LNCaP clone FGC (cell line): Measurements from ENCODE around the gene GCK.

ENCODE experiments used
- DNase-seq: peaks from one replicate; pipeline ENCODE4 v3.0.0-alpha.2; 2011; ENCODE audit warnings: low read depth
- H3K4me3 ChIP-seq: 2 replicates; pipeline ENCODE4 v1.5.1; 2011; ENCODE audit warnings: mild to moderate bottlenecking, low read depth, low read length, control low read depth
- TF ChIP-seq, protein P1 (sequence below): IDR thresholded peaks from 2 replicates; pipeline ENCODE4 v1.5.1; 2012; ENCODE audit warnings: mild to moderate bottlenecking; ENCODE audit not compliant: control insufficient read depth, insufficient read depth; ENCODE audit errors: extremely low read depth

GCK gene

DNA sequence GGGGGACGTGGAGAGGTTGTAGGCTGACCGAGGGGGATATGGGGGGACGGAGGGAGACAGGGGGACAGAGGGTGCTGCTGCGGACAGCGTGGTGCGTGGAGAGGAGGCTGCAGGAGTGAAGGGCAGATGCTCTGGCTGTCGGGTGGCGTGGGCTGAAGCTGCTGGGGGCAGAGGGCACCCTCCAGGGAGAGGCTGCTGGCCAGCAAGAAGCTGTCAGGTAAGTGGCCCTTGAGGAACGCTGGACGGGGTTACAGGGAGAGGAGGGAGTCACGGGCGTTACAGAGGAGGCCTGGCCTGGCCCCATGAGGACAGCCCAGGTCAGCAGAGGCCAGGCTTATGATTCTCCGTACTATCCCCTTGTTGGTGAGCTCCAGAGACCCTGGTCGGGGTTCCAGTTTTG, 38.7 kb upstream of the GCK start:
- TF ChIP-seq, protein P1, sequence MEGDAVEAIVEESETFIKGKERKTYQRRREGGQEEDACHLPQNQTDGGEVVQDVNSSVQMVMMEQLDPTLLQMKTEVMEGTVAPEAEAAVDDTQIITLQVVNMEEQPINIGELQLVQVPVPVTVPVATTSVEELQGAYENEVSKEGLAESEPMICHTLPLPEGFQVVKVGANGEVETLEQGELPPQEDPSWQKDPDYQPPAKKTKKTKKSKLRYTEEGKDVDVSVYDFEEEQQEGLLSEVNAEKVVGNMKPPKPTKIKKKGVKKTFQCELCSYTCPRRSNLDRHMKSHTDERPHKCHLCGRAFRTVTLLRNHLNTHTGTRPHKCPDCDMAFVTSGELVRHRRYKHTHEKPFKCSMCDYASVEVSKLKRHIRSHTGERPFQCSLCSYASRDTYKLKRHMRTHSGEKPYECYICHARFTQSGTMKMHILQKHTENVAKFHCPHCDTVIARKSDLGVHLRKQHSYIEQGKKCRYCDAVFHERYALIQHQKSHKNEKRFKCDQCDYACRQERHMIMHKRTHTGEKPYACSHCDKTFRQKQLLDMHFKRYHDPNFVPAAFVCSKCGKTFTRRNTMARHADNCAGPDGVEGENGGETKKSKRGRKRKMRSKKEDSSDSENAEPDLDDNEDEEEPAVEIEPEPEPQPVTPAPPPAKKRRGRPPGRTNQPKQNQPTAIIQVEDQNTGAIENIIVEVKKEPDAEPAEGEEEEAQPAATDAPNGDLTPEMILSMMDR: no peak
- no peak overlapping the region for H3K4me3 ChIP-seq
- DNase-seq: no peak

DNA sequence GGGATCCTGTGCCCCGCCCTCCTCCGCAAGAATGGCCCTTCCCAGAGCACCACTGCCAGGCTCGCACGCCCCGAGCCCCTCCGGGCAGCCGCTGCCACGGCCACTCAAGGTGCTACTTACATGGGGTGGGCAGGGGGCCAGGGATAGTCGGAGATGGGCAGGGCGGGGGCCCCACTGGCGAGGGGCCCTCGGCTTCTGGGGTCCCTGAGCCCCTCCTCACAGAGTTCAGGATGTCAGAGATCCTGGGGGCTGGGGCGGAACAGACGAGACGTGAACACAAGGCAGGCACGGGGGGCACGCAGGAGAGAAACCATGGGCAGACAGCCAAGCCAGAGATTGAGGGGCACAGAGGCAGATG, 37.1 kb upstream of the GCK start:
- H3K4me3 ChIP-seq: no peak overlapping the region
- TF ChIP-seq, protein P1: no peak
- no peak for DNase-seq

DNA sequence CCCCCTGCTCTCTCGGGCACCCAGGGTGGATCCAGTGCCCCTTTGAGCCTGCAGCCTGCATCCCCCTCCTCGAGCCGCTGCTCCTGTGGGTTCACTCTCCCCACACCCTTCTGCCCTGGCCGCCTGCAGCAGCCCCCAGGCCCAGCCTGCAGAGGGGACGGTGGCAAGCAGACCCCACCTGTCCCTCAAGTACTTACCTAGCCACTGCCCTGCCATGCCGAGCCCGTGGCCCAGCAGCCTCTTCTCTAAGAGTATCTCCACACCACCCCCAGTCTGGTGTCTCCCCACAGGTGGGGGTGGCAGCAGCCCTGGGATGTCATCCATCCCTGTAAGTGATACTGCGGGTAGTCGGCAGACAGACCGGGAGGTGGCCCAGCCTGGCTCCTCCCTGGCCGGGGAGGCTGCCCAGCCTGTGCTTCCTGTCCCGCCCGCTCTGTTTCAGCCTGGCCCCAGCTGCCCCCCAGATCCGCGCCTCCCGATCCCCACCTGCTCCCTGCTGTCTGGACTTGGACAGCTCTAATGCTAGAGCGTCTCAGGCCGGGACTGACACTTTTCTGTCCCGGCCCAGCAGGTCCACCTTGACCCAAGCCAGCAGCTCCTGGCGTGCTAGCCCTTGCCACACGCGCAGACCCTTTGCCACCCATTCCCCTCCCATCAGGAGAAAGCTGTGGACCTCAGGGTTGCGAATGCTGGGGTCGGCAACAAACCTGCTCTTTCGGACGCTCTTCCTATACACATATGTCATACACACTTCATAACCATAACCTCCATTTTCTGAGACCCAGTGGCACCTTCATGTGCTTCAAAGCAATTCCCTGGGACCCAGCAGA, 36.5 kb upstream of the GCK start:
- TF ChIP-seq, protein P1: no peak

DNA sequence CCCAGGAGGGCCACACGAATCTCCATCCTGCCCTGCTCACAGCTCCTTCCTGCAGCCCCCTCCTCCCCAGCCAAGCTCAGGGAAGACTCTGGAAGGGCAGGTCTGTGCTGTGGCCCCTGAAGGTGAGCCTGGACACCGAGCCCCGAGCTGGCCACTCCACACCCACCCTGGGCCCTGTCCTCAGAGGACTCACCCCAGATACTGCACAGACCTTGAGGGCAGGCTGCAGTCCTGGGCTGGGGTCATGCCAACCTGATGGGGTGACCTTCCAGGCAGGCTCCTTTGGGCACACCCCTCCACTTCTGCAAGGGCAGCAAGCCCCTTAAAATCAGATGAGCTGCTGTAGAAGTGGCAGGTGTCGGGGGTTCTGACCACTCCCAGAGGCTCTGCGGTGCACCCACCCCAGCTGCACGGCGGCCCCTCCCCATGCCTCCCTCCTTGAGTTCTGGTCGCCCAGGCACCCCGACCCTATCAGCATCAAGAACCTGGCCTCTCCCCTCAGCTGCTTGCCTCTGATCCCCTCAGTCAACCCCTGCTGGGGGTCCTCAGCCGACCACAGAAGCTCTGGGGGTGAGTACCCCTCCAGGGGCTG, 35.8 kb upstream of the GCK start:
- H3K4me3 ChIP-seq: no peak overlapping the region
- TF ChIP-seq, protein P1: no peak
- DNase-seq: no peak

More for the DNA sequence above, 36.5 kb upstream of the GCK start:
- DNase-seq: no peak
- H3K4me3 ChIP-seq: no peak overlapping the region

DNA sequence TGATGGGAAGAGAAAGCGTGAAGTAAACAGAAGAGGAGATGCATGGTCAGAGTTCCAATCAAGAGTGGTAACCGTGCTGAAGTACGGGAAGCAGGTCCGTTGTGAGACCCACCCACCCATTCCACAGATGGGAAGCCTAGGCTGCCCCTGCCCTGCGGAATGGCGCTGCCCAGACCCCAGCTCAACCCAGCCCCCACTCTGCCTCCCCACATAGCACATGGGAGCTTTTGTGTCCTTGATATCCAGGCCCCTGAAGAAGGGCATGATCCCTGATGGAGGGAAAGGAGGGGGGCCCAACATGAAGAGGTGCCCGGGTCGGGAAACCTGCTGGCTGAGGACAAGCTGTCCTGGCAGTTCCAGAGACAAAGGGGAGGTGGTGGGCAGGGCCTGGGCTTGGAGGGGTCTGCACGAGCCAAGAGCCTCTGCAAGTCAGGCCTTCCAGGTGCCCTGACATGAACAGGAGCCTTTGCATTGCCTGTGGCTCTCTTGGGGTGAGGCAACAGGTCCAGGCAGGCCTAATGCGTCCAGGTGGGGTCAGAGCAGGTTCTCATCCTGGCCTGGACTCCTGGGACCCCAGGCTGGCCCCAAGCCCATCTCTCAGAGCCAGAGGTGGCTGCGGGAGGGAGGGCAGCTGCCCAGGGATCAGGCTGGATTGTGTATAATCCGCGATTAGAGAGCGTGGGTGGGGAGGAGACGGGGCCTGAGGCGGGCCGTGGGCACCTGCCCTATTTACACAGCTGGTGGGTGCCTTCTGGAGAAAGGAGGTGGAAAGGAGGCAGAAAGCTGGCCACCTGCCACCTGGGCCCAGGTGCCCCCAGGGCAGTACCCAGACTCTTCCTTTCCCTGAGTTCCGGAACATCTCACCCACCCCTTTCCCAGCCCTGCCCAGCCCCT, 35.1 kb upstream of the GCK start:
- TF ChIP-seq, protein P1: no peak
- H3K4me3 ChIP-seq: no peak overlapping the region
- DNase-seq: no peak

DNA sequence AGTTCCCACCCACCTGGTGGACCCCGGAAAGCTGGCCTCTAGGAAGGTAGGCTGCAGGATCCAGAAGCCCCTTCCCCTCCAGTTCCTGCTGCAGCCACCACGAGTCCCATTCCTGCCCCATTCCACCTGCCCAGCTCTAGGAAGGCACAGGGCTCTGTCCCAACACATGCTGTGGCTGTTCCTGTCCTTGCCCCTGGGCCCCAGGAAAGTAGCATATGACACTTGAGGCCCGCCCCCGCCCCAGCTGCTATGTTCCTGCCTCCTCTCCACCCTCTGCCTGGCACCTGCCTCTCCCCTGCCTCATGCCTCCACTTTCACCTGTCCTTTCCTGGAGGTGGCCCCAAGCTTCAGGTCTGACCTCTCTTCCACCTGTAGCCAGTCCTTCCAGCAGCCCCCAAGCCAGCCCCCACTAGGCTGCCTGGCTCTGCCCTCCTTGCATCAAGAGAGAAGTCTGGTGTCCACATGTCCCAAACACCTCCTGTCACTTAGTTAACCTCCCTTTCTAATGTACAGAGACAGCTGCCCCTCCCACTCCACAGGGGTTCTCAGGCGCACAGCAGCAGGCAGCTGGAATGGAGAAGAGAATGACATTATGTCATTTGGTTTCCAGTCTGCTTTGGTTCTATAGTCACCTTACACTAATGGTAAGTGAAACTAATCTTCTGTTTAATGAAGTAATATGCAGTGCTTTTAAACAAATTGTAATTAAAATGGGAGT, 34.3 kb upstream of the GCK start:
- TF ChIP-seq, protein P1: no peak
- H3K4me3 ChIP-seq: no peak overlapping the region
- DNase-seq: no peak
